DND-41 (cell line): ENCODE measurements around the gene GOLGA8H.
"Not testable (repeated sequence)": the region's sequence is repeated elsewhere in the genome, so short reads cannot be mapped to it uniquely, and the experiment has no call there.

ENCODE experiments used
- CTCF ChIP-seq: IDR thresholded peaks from 2 replicates; pipeline ENCODE4 v1.5.1; 2012; ENCODE audit warnings: borderline replicate concordance, low read length, moderate library complexity, mild to moderate bottlenecking; ENCODE audit not compliant: poor library complexity, severe bottlenecking; ENCODE audit errors: extremely low read depth
- EZH2 ChIP-seq: IDR thresholded peaks from 3 replicates; pipeline ENCODE4 v1.6.1; 2012; ENCODE audit warnings: borderline replicate concordance, low read depth, mild to moderate bottlenecking, moderate library complexity, low read length, inconsistent platforms; ENCODE audit not compliant: severe bottlenecking

DNA sequence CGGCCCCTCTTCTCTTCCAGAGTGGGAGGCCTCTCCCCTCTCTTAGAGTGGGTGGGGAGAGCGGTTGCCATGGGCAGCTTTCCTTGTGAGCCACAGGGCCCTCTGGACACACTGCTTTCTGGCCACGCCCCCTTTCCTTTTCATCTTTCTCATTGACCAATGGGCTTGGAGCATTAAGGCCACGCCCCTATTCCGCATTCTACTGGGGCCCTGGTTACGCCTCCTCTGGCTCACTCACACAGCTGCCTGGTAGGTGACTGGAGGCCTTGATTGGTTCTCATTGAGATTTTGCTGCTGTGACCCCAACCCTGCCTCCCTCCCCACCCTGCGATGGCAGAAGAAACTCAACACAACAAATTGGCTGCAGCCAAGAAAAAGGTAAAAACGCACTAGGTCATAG, at the start of gene GOLGA8H:
- TF ChIP-seq CTCF, EZH2: not testable (repeated sequence)
